DMS79 treated with DMSO at 0.1 percent for 48 hours (cell line): ENCODE measurements around the gene PILRB.
"Not testable (repeated sequence)": the region's sequence is repeated elsewhere in the genome, so short reads cannot be mapped to it uniquely, and the experiment has no call there.

Source experiments
- DNase-seq: peaks from one replicate; lab custom pipeline; 2025; lab: John Stamatoyannopoulos, UW

Gene PILRB

DNA sequence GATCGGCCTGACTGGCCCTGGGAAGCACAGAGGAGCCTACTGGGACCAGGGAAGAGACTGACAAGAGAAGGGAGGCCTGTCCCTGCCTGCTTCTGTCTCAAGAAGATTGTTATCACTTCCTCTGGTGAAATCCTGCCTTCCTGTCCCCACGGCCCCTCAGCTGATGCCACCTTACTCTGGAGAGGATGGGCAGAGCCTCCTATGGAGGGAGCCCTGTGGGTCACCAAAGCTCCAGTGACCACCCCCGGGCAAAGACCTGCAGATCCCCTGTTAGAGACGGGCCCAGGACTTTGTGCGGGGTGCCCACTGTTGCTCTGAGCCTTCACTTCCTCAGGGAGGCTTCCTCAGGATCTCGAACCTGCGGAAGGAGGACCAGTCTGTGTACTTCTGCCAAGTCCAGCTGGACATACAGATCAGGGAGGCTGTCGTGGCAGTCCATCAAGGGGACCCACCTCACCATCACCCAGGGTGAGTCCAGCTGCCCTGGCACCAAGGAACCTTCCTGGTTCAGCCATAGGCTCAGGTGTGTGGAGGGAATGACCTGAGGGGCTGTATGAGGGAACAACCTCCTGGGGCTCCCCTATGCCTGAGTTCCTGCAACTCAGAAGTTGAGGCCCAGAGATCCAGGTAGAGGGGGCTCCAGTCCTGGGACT, 1.4 kb upstream of the PILRB start:
- DNase-seq = no peak

DNA sequence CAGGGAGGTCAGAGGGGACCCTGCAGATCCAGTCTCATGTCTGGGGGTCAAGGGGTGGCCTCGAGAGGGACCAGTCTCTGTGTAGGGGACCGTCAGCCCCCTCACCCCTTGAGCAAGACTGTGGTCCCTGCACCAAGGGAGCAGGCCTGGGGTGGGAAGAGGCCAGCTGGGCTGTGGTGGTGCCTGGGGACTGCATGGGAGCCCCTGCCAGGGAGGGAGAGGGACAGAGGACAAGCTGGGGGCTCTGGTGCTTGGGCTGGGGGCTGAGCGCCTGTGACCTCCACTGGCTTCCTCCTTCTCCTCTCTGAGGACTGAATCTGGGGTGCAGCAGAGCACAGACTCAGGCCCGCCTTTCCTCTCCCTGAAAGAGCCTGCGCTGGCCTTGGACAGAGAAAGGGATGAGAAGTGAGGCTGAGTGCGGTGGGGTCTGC, 771 bp upstream of the PILRB start:
- no peak for DNase-seq

GRCh38 chr7:100358857-100359212, 918 bp downstream of the PILRB start:
- no peak for DNase-seq

DNA sequence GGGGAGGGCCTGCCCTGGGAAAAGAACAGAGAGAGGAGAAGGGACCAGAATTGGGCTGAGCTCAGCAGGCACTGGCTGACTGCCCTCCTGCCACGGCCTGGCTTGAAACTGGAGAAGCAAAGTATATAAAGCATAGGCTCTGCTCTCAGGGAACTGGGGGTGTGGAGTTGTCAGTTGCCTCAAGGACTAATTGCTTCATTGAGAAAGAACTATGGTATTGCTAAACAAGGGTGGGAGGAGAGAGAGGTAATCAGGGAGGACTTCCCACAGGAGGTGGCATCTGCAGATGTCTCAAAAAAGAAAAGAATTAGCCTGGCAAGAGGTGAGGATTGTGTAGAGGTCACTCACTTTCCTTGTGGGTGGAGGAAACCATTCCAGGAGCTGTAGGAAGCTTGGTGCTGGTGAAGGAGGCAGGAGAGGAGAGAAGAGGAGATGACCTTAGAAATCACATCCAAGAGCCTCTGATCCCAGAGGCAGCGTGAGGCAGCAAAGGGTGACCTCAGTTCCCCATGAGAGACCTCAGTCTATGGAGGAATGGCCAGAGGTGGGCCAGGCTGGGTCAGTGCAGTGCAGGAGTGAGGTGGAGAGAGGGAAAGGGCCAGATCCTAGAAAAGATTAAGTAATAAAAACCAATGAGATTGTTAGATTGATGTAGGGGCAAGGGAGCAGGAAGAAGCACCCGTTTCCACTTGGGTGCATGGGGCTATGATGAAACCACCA, 2.4 kb downstream of the PILRB start:
- DNase-seq = no peak

- no peak for DNase-seq
These were observed 5.2 kb downstream of the PILRB start for GRCh38 chr7:100363098-100363497.

DNA sequence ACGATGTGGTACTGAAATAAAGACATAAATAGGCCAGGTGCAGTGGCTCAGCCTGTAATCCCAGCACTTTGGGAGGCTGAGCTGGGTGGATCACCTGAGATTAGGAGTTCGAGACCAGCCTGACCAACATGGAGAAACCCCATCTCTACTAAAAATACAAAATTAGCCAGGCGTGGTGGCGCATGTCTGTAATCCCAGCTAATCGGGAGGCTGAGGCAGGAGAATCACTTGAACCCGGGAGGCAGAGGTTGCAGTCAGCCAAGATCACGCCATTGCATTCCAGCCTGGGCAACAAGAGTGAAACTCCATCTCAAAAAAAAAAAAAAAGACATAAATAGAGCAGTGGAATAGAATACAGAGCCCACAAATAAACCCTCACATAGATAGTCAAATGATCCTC, 5.9 kb downstream of the PILRB start:
- not testable (repeated sequence) for DNase-seq

DNA sequence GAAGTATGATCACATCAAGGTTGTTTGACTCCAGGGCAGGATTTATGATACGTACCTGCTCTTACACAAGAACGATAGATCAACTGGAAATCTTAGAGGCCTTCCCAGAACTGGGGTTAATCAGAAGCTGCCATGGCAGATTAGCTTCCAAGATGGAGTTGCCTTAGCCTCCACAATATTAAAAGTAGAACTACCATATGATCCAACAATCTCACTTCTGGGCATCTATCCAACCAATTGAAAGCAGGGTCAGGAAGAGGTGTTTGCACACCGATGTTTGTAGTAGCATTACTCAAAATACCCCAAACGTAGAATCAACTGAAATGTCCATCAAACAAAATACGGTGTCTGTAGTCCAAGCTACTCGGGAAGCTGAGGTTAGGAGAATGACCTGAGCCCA, 6.6 kb downstream of the PILRB start:
- no peak for DNase-seq

DNA sequence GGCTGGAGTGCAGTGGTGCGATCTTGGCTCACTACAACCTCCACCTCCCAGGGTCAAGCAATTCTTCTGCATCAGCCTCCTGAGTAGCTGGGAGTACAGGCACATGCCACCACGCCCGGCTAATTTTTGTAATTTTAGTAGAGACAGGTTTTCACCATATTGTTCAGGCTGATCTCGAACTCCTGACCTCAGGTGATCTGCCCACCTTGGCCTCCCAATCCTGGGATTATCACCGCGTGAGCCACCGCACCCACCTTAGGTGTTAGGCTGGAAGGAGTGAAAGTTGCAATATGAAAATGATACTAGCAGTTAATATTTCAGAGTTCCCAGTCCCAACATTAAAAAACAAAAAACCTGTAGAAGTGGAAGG, 8.1 kb downstream of the PILRB start:
- not testable (repeated sequence) for DNase-seq

- DNase-seq = no peak
These were observed 8.7 kb downstream of the PILRB start for GRCh38 chr7:100366411-100367250.

- DNase-seq = no peak
These were observed 9.3 kb downstream of the PILRB start for GRCh38 chr7:100367251-100367620.

- no peak for DNase-seq
These were observed 10.0 kb downstream of the PILRB start for GRCh38 chr7:100367676-100368613.

DNA sequence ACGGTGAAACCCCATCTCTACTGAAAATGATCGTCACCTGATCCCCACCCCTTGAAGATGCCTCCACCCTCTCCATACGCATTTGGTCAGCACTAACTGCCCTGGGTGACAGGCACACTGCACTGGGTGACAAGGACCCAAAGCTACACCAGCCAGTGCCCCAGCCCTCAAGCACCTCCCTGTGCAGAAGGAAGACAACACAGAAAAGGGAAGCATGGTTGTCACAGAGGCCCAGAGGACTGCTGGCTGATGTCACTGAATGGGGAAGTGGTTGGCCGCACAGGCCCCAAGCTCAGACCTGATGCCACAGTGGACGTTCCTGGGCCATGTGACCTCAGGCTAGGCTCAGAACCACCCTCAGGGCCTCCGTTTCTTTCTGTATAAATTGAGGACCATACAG, 11.2 kb downstream of the PILRB start:
- no peak for DNase-seq

GRCh38 chr7:100370303-100370702, 12.4 kb downstream of the PILRB start:
- no peak for DNase-seq

DNA sequence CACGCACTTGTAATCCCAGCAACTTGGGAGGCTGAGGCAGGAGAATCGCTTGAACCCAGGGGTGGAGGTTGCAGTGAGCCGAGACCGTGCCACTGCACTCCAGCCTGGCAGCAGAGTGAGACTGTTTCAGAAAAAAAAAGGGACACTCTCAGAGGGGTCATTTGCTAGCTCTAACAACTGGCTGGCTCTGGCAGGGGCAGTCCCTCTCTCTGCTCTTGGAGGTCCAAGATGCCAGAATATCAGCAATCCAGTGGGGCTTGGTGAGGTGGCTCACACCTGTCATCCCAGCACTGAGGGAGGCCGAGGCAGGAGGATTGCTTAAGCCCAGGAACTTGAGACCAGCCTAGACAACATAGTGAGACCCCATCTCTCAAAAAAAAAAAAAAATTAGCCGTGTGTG, 12.8 kb downstream of the PILRB start:
- DNase-seq = no peak

GRCh38 chr7:100371561-100372171, 13.7 kb downstream of the PILRB start:
- no peak for DNase-seq

DNA sequence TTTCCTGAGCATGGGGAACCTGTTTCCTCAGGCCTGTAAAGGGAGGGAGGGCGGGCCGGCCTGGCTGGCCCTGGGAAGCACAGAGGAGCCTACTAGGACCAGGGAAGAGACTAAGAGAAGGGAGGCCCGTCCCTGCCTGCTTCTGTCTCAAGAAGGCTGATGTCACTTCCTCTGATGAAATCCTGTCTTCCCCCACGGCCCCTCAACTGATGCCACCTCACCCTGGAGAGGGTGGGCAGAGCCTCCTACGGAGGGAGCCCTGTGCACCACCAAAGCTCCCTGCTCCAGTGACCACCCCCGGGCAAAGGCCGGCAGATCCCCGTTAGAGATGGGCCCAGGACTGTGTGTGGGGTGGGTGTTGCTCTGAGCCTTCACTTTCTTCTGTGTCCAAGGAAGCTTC, 14.3 kb downstream of the PILRB start:
- no peak for DNase-seq

GRCh38 chr7:100372694-100373093, 14.8 kb downstream of the PILRB start:
- no peak for DNase-seq

- DNase-seq = no peak
These were observed 15.4 kb downstream of the PILRB start, which contains the start of gene PILRA for GRCh38 chr7:100373261-100373831. TSS of gene PILRA (plus strand) at chr7:100373487. CDS start at chr7:100373657, 170 bp downstream.

GRCh38 chr7:100373870-100374598, 16.1 kb downstream of the PILRB start:
- not testable (repeated sequence) for DNase-seq

GRCh38 chr7:100374601-100375000, 16.7 kb downstream of the PILRB start:
- DNase-seq = no peak
